ENCODE measurements around the gene CPB2.

DNA sequence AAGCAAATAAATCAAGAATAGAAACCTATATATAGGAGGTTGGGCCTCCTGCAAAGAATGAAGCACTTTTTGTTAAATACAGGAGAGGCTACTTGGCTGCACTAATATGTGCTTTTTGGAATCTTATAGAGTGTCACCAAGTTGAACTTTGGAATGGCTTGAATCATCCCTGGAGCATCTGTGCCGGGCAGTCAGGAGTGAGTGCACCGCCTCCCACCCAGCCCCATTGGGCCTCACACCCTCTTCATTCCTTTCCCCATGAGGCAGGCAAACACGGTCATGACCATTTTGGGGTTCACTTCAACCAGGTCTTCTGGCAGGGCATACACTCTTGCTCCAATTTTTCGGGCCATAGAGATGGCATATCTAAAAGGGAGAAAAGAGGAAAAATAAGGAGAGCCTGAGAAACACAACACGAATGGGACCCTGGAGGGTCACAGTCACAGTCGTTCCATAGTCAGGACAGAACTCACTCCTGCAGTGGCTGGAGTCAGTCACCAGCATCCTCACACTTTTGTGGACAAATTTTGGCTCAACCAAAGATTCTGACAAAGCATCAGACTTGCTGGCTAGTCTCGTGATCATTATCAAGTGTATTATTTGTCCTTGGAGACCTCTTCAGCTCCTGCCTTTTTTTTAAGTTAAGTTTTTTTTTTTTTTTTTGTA lies 22.7 kb upstream of the CPB2 start:
- TF ChIP-seq ZFP3 (CRISPR knock-in tag; IDR thresholded peaks at IDR 0.05) (no peak), SNAI2 (CRISPR knock-in tag; IDR thresholded peaks at IDR 0.05) (no peak), ISL1 (CRISPR knock-in tag; IDR thresholded peaks at IDR 0.05) (no peak), TOX (CRISPR knock-in tag; IDR thresholded peaks at IDR 0.05; ENCODE audit: borderline replicate concordance) (no peak), ZNF565 (CRISPR knock-in tag; conservative IDR thresholded peaks at IDR 0.05; ENCODE audit: low read depth) (no peak), ARNTL (CRISPR knock-in tag; IDR thresholded peaks at IDR 0.05; ENCODE audit: borderline replicate concordance, low read depth) (no peak)
- TF ChIP-seq, protein P1, sequence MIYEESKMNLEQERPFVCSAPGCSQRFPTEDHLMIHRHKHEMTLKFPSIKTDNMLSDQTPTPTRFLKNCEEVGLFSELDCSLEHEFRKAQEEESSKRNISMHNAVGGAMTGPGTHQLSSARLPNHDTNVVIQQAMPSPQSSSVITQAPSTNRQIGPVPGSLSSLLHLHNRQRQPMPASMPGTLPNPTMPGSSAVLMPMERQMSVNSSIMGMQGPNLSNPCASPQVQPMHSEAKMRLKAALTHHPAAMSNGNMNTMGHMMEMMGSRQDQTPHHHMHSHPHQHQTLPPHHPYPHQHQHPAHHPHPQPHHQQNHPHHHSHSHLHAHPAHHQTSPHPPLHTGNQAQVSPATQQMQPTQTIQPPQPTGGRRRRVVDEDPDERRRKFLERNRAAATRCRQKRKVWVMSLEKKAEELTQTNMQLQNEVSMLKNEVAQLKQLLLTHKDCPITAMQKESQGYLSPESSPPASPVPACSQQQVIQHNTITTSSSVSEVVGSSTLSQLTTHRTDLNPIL (CRISPR knock-in tag; IDR thresholded peaks at IDR 0.05; ENCODE audit: low read depth), result no peak
- TF ChIP-seq, protein P2, sequence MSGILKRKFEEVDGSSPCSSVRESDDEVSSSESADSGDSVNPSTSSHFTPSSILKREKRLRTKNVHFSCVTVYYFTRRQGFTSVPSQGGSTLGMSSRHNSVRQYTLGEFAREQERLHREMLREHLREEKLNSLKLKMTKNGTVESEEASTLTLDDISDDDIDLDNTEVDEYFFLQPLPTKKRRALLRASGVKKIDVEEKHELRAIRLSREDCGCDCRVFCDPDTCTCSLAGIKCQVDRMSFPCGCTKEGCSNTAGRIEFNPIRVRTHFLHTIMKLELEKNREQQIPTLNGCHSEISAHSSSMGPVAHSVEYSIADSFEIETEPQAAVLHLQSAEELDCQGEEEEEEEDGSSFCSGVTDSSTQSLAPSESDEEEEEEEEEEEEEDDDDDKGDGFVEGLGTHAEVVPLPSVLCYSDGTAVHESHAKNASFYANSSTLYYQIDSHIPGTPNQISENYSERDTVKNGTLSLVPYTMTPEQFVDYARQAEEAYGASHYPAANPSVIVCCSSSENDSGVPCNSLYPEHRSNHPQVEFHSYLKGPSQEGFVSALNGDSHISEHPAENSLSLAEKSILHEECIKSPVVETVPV (CRISPR knock-in tag; IDR thresholded peaks at IDR 0.05), result no peak
- TF ChIP-seq, protein P3, sequence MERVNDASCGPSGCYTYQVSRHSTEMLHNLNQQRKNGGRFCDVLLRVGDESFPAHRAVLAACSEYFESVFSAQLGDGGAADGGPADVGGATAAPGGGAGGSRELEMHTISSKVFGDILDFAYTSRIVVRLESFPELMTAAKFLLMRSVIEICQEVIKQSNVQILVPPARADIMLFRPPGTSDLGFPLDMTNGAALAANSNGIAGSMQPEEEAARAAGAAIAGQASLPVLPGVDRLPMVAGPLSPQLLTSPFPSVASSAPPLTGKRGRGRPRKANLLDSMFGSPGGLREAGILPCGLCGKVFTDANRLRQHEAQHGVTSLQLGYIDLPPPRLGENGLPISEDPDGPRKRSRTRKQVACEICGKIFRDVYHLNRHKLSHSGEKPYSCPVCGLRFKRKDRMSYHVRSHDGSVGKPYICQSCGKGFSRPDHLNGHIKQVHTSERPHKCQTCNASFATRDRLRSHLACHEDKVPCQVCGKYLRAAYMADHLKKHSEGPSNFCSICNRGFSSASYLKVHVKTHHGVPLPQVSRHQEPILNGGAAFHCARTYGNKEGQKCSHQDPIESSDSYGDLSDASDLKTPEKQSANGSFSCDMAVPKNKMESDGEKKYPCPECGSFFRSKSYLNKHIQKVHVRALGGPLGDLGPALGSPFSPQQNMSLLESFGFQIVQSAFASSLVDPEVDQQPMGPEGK (CRISPR knock-in tag; IDR thresholded peaks at IDR 0.05; ENCODE audit: borderline replicate concordance), result no peak
